PC-3 (cell line): ENCODE data around the gene IRX2. TPM values are rescaled to one million over a fixed set of nuclear protein-coding genes. Genes with fewer than 3 reads are reported as not detected.

ENCODE experiments used
- ATAC-seq: fragments of 200-7000 bp; cut with Tn5 transposase; 2 replicates; pipeline ENCODE4 v1.9.1; 2020; ENCODE audit warnings: mild to moderate bottlenecking, moderate library complexity
- BruUV-seq: library from RNA; stranded (reverse); fragments of 400-500 nt; replicated peaks from 2 replicates; lab custom pipeline; 2021; lab: Mats Ljungman, UMichigan
- CTCF ChIA-PET: fragments of 300-600 bp; sonication (Branson Sonifier 250); formaldehyde crosslinking; loops from one replicate; lab custom pipeline; 2022; ENCODE audit warnings: antibody characterized with exemption; lab: Charles Lee
- POLR2A ChIA-PET: fragments of 300-600 bp; sonication (Branson Sonifier 250); formaldehyde crosslinking; loops from one replicate; lab custom pipeline; 2022; ENCODE audit warnings: antibody characterized with exemption; ENCODE audit not compliant: unreplicated experiment; lab: Charles Lee
- DNase-seq: peaks from one replicate; pipeline ENCODE4 v3.0.0-alpha.2; 2015
- H2AFZ ChIP-seq: fragments of 300-600 bp; sonication (generic); 2 replicates; pipeline ENCODE4 v1.6.0; 2016; ENCODE audit warnings: antibody characterized with exemption, low read length
- H3F3A ChIP-seq: fragments of 300-600 bp; sonication (generic); one replicate; pipeline ENCODE4 v1.6.0; 2017; ENCODE audit warnings: antibody characterized with exemption, low read length, control low read depth, mild to moderate bottlenecking; ENCODE audit not compliant: unreplicated experiment
- H3K27ac ChIP-seq: fragments of 300-600 bp; sonication (generic); 2 replicates; pipeline ENCODE4 v1.5.1; 2016; ENCODE audit warnings: mild to moderate bottlenecking, low read length
- H3K27me3 ChIP-seq: fragments of 300-600 bp; sonication (generic); 2 replicates; pipeline ENCODE4 v1.6.1; 2016; ENCODE audit warnings: low read length, mixed read lengths
- H3K36me3 ChIP-seq: fragments of 300-600 bp; sonication (generic); 2 replicates; pipeline ENCODE4 v1.6.1; 2016; ENCODE audit warnings: low read depth, mixed run types, low read length, mixed read lengths
- H3K4me1 ChIP-seq: fragments of 300-600 bp; sonication (generic); 2 replicates; pipeline ENCODE4 v1.5.1; 2016; ENCODE audit warnings: low read length; ENCODE audit not compliant: insufficient read depth
- H3K4me2 ChIP-seq: fragments of 300-600 bp; sonication (generic); 2 replicates; pipeline ENCODE4 v1.6.0; 2016; ENCODE audit warnings: low read length
- H3K4me3 ChIP-seq: fragments of 300-600 bp; sonication (generic); 2 replicates; pipeline ENCODE4 v1.5.1; 2016; ENCODE audit warnings: mild to moderate bottlenecking, low read length, mixed read lengths
- H3K79me2 ChIP-seq: fragments of 300-600 bp; sonication (generic); 2 replicates; pipeline ENCODE4 v1.6.1; 2017; ENCODE audit warnings: low read length, mixed read lengths
- H3K9ac ChIP-seq: fragments of 300-600 bp; sonication (generic); 2 replicates; pipeline ENCODE4 v1.6.0; 2016; ENCODE audit warnings: mild to moderate bottlenecking, low read length
- H3K9me2 ChIP-seq: fragments of 300-600 bp; sonication (generic); replicated peaks from 2 replicates; pipeline ENCODE4 v1.6.1; 2016; ENCODE audit warnings: mixed run types, low read length, mixed read lengths
- H3K9me3 ChIP-seq: fragments of 300-600 bp; sonication (generic); 2 replicates; pipeline ENCODE4 v1.6.1; 2016; ENCODE audit warnings: low read length, mixed read lengths
- H4K20me1 ChIP-seq: fragments of 300-600 bp; sonication (generic); 2 replicates; pipeline ENCODE4 v1.6.1; 2016; ENCODE audit warnings: low read length, mixed read lengths
- CTCF ChIP-seq: fragments of 300-600 bp; sonication (generic); conservative IDR thresholded peaks from 2 replicates; pipeline ENCODE4 v1.5.1; 2017; ENCODE audit warnings: antibody characterized with exemption, low read depth, mild to moderate bottlenecking, low read length
- EZH2 ChIP-seq: fragments of 300-600 bp; sonication (generic); IDR thresholded peaks from one replicate; pipeline ENCODE4 v1.6.1; 2017; ENCODE audit warnings: antibody characterized with exemption, mild to moderate bottlenecking, low read length; ENCODE audit not compliant: unreplicated experiment
- EZH2phosphoT487 ChIP-seq: fragments of 300-600 bp; sonication (generic); IDR thresholded peaks from 2 replicates; pipeline ENCODE4 v1.6.1; 2018; ENCODE audit warnings: mild to moderate bottlenecking, antibody characterized with exemption, low read length, borderline replicate concordance
- intact Hi-C: fragments of 100-400 bp; cut with micrococcal nuclease; formaldehyde crosslinking; loops from 2 replicates; pipeline ENCODE4 v1.9.0; 2023
- total RNA-seq: library from RNA; depleted of rRNA; stranded (reverse); fragments of >200 nt; gene quantifications from 2 replicates; pipeline ENCODE4 v1.2.3, GENCODE V29; 2014

The IRX2 gene
- total RNA-seq, 1 experiment from 2014 or later = 10.4 TPM

GRCh38 chr5:2748861-2749513, 2.5 kb downstream of the IRX2 start:
- no peak overlapping the region for H3K4me3 ChIP-seq
- TF ChIP-seq EZH2 = no peak
- TF ChIP-seq CTCF = no peak
- no peak for TF ChIP-seq EZH2phosphoT487
- H2AFZ ChIP-seq = no peak overlapping the region
- ChIA-PET CTCF (no interaction called here), POLR2A (no interaction called here)
- H3K27ac ChIP-seq = no peak overlapping the region
- peaks cover 7% of the 10 kb centered on the region; the same call in 1 of the 2 replicates for H4K20me1 ChIP-seq
- no peak overlapping the region for H3K4me2 ChIP-seq
- H3K9me2 ChIP-seq = no peaks in the 10 kb centered on the region
- no peak overlapping the region for H3K9ac ChIP-seq
- H3K36me3 ChIP-seq = peaks cover 7% of the 10 kb centered on the region; the same call in 1 of the 2 replicates
- H3K79me2 ChIP-seq = peaks cover 25% of the 10 kb centered on the region
- DNase-seq (no peak), ATAC-seq (no peak)
- H3K27me3 ChIP-seq = no peaks in the 10 kb centered on the region
- no TSS peak for BruUV-seq
- no peaks in the 10 kb centered on the region for H3F3A ChIP-seq
- H3K4me1 ChIP-seq = peaks cover 11% of the 10 kb centered on the region; the same call in 1 of the 2 replicates
- H3K9me3 ChIP-seq = no peaks in the 10 kb centered on the region
- intact Hi-C loops = no loop called here

GRCh38 chr5:2748179-2748860, 3.2 kb downstream of the IRX2 start:
- no peaks in the 10 kb centered on the region for H3F3A ChIP-seq
- no peak overlapping the region for H3K27ac ChIP-seq
- no peak overlapping the region for H2AFZ ChIP-seq
- DNase-seq (no peak), ATAC-seq (no peak)
- CTCF ChIA-PET = no interaction called here
- TF ChIP-seq EZH2 = no peak
- no peak for TF ChIP-seq CTCF
- TF ChIP-seq EZH2phosphoT487 = no peak
- H3K27me3 ChIP-seq = no peaks in the 10 kb centered on the region
- no TSS peak for BruUV-seq
- POLR2A ChIA-PET = no interaction called here
- peaks cover 7% of the 10 kb centered on the region; the same call in 1 of the 2 replicates for H3K36me3 ChIP-seq
- H3K4me3 ChIP-seq = no peak overlapping the region
- H3K9me3 ChIP-seq = no peaks in the 10 kb centered on the region
- peaks cover 11% of the 10 kb centered on the region; the same call in 1 of the 2 replicates for H3K4me1 ChIP-seq
- intact Hi-C loops = no loop called here
- H3K4me2 ChIP-seq = no peak overlapping the region
- H3K9ac ChIP-seq = no peak overlapping the region
- peaks cover 7% of the 10 kb centered on the region; the same call in 1 of the 2 replicates for H4K20me1 ChIP-seq
- no peaks in the 10 kb centered on the region for H3K9me2 ChIP-seq
- H3K79me2 ChIP-seq = peaks cover 25% of the 10 kb centered on the region
